IMR-90 (cell line): ENCODE results near the gene LRFN4. TPM values are rescaled to one million over a fixed set of nuclear protein-coding genes. Genes with fewer than 3 reads are reported as not detected.

Experiments used
- ATAC-seq: fragments of 200-7000 bp; cut with Tn5 transposase; 2 replicates; pipeline ENCODE4 v1.9.1; 2020; ENCODE audit warnings: low read depth, mild to moderate bottlenecking, moderate library complexity
- BruUV-seq: library from RNA; stranded (reverse); fragments of 400-500 nt; replicated peaks from 2 replicates; lab custom pipeline; 2021; lab: Mats Ljungman, UMichigan
- CTCF ChIA-PET: fragments of 300-600 bp; formaldehyde crosslinking; extraction: SDS; loops from one replicate; lab custom pipeline; 2021; ENCODE audit warnings: antibody characterized with exemption; lab: Yijun Ruan, JAX
- POLR2A ChIA-PET: fragments of 300-600 bp; sonication (Branson Sonifier 250); formaldehyde crosslinking; loops from one replicate; lab custom pipeline; 2022; ENCODE audit warnings: antibody characterized with exemption; ENCODE audit not compliant: unreplicated experiment; lab: Charles Lee
- DNase-seq: peaks from one replicate; pipeline ENCODE4 v3.0.0; 2013
- H2AFZ ChIP-seq: replicated peaks from 2 replicates; pipeline ENCODE3; 2013; ENCODE audit warnings: low read length, mild to moderate bottlenecking; ENCODE audit not compliant: poor library complexity
- H2AK5ac ChIP-seq: 2 replicates; pipeline ENCODE4 v1.6.1; 2013; ENCODE audit warnings: low read depth, low read length, inconsistent platforms
- H2AK9ac ChIP-seq: replicated peaks from 2 replicates; pipeline ENCODE3; 2013; ENCODE audit warnings: mild to moderate bottlenecking, low read depth, low read length, moderate library complexity; ENCODE audit not compliant: poor library complexity
- H2BK120ac ChIP-seq: 2 replicates; pipeline ENCODE4 v1.6.1; 2013; ENCODE audit warnings: low read depth, low read length, inconsistent platforms
- H2BK15ac ChIP-seq: 3 replicates; pipeline ENCODE4 v1.6.1; 2013; ENCODE audit warnings: low read depth, low read length, inconsistent platforms
- H2BK20ac ChIP-seq: 2 replicates; pipeline ENCODE4 v1.6.1; 2013; ENCODE audit warnings: low read depth, mild to moderate bottlenecking, inconsistent platforms, low read length, moderate library complexity
- H2BK5ac ChIP-seq: 2 replicates; pipeline ENCODE4 v1.6.1; 2013; ENCODE audit warnings: mild to moderate bottlenecking, low read depth, low read length, inconsistent platforms; ENCODE audit not compliant: poor library complexity, severe bottlenecking
- H3K14ac ChIP-seq: replicated peaks from 2 replicates; pipeline ENCODE4 v1.6.1; 2013; ENCODE audit warnings: low read depth, low read length, inconsistent platforms
- H3K18ac ChIP-seq: 2 replicates; pipeline ENCODE4 v1.6.1; 2013; ENCODE audit warnings: low read depth, low read length, control low read depth
- H3K23ac ChIP-seq: 2 replicates; pipeline ENCODE4 v1.6.1; 2013; ENCODE audit warnings: low read depth, low read length, inconsistent platforms
- H3K27ac ChIP-seq: 2 replicates; pipeline ENCODE4 v1.5.1; 2013; ENCODE audit warnings: mild to moderate bottlenecking, control low read depth, low read length; ENCODE audit not compliant: insufficient read depth
- H3K27me3 ChIP-seq: 2 replicates; pipeline ENCODE4 v1.6.1; 2013; ENCODE audit warnings: low read length; ENCODE audit not compliant: control insufficient read depth, insufficient read depth
- H3K36me3 ChIP-seq: 2 replicates; pipeline ENCODE4 v1.6.1; 2013; ENCODE audit warnings: low read length, mixed read lengths; ENCODE audit not compliant: control insufficient read depth, insufficient read depth
- H3K4ac ChIP-seq: 2 replicates; pipeline ENCODE4 v1.6.1; 2013; ENCODE audit warnings: low read depth, low read length, inconsistent platforms
- H3K4me1 ChIP-seq: 2 replicates; pipeline ENCODE4 v1.6.1; 2013; ENCODE audit warnings: low read length, mixed read lengths; ENCODE audit not compliant: control insufficient read depth, insufficient read depth
- H3K4me2 ChIP-seq: 2 replicates; pipeline ENCODE4 v1.6.1; 2013; ENCODE audit warnings: low read depth, mild to moderate bottlenecking, control low read depth, low read length, moderate library complexity
- H3K4me3 ChIP-seq: 2 replicates; pipeline ENCODE4 v1.5.1; 2013; ENCODE audit warnings: low read depth, mild to moderate bottlenecking, control low read depth, low read length, moderate library complexity; ENCODE audit not compliant: insufficient read depth
- H3K56ac ChIP-seq: 2 replicates; pipeline ENCODE4 v1.6.1; 2013; ENCODE audit warnings: low read length, inconsistent platforms; ENCODE audit not compliant: insufficient read depth; ENCODE audit errors: extremely low read depth
- H3K79me1 ChIP-seq, 2 experiments: 2 replicates each; pipeline ENCODE4 v1.6.1; 2013; ENCODE audit warnings: low read length in 2 of 2, inconsistent platforms in 1 of 2, low read depth in 1 of 2
- H3K9ac ChIP-seq: 2 replicates; pipeline ENCODE4 v1.6.1; 2013; ENCODE audit warnings: low read depth, low read length, control low read depth
- H3K9me1 ChIP-seq: 2 replicates; pipeline ENCODE4 v1.6.1; 2013; ENCODE audit warnings: low read length, inconsistent platforms; ENCODE audit not compliant: insufficient read depth
- H3K9me3 ChIP-seq: 2 replicates; pipeline ENCODE4 v1.6.1; 2013; ENCODE audit warnings: low read length; ENCODE audit not compliant: control insufficient read depth, insufficient read depth
- H4K20me1 ChIP-seq: 2 replicates; pipeline ENCODE4 v1.6.1; 2013; ENCODE audit warnings: low read length, inconsistent platforms; ENCODE audit not compliant: insufficient read depth
- H4K5ac ChIP-seq: 2 replicates; pipeline ENCODE4 v1.6.1; 2013; ENCODE audit warnings: mild to moderate bottlenecking, low read depth, low read length, control low read depth
- H4K8ac ChIP-seq, 2 experiments: 2 replicates each; pipeline ENCODE4 v1.6.1; 2013; ENCODE audit warnings: low read depth in 2 of 2, low read length in 2 of 2, control low read depth in 1 of 2, inconsistent platforms in 1 of 2
- H4K91ac ChIP-seq: 2 replicates; pipeline ENCODE4 v1.6.1; 2013; ENCODE audit warnings: low read depth, low read length, inconsistent platforms; ENCODE audit not compliant: insufficient read depth
- BHLHE40 ChIP-seq: fragments of 150-350 bp; IDR thresholded peaks from 2 replicates; pipeline ENCODE4 v1.6.1; 2016; ENCODE audit warnings: mild to moderate bottlenecking, low read depth, low read length
- CEBPB ChIP-seq: IDR thresholded peaks from 2 replicates; pipeline ENCODE4 v1.6.1; 2012; ENCODE audit warnings: low read depth, low read length, improper control_type of control experiment
- CHD1 ChIP-seq: IDR thresholded peaks from 2 replicates; pipeline ENCODE4 v1.6.1; 2012; ENCODE audit warnings: low read depth, low read length, improper control_type of control experiment
- FOS ChIP-seq: fragments of 150-350 bp; IDR thresholded peaks from 2 replicates; pipeline ENCODE4 v1.6.1; 2016; ENCODE audit warnings: low read depth, low read length
- MAFK ChIP-seq: IDR thresholded peaks from 2 replicates; pipeline ENCODE4 v1.6.1; 2012; ENCODE audit warnings: low read depth, low read length, improper control_type of control experiment
- MAZ ChIP-seq: IDR thresholded peaks from 2 replicates; pipeline ENCODE4 v1.6.1; 2012; ENCODE audit warnings: low read depth, mild to moderate bottlenecking, low read length, improper control_type of control experiment, moderate library complexity, borderline replicate concordance
- MXI1 ChIP-seq: IDR thresholded peaks from 2 replicates; pipeline ENCODE4 v1.6.1; 2012; ENCODE audit warnings: low read depth, mild to moderate bottlenecking, low read length, moderate library complexity, borderline replicate concordance
- NFE2L2 ChIP-seq: fragments of 150-350 bp; IDR thresholded peaks from 2 replicates; pipeline ENCODE4 v1.6.1; 2016; ENCODE audit warnings: low read depth, mild to moderate bottlenecking, low read length
- POLR2A ChIP-seq: IDR thresholded peaks from 2 replicates; pipeline ENCODE4 v1.6.1; 2012; ENCODE audit warnings: mild to moderate bottlenecking, low read depth, low read length
- RCOR1 ChIP-seq: IDR thresholded peaks from 2 replicates; pipeline ENCODE4 v1.6.1; 2012; ENCODE audit warnings: mild to moderate bottlenecking, low read length, improper control_type of control experiment; ENCODE audit not compliant: insufficient replicate concordance
- RFX5 ChIP-seq: IDR thresholded peaks from 2 replicates; pipeline ENCODE4 v1.8.0; 2012; ENCODE audit warnings: low read depth, mild to moderate bottlenecking, low read length, moderate library complexity
- SMC3 ChIP-seq: fragments of 150-350 bp; IDR thresholded peaks from 2 replicates; pipeline ENCODE4 v1.6.1; 2016; ENCODE audit warnings: low read depth, mild to moderate bottlenecking, antibody characterized with exemption, low read length, moderate library complexity
- WGBS, 2 experiments: methylation state at CpG; one replicate each; pipeline versions ENCODE4 v1.1.5 to v1.1.7; 2013; ENCODE audit warnings: missing lambda C conversion rate in 2 of 2; ENCODE audit not compliant: insufficient read length in 1 of 2; ENCODE audit errors: extremely low coverage in 2 of 2; 5-methylcytosine and 5-hydroxymethylcytosine counted together
- dilution Hi-C: fragments of 300-500 bp; cut with HindIII; formaldehyde crosslinking; loops from one replicate; pipeline ENCODE4 v1.14.3; 2018; ENCODE audit warnings: low sequenced_read_pairs; ENCODE audit not compliant: unreplicated experiment
- in situ Hi-C: fragments of 300-500 bp; cut with MboI; formaldehyde crosslinking; loops from 3 replicates; pipeline ENCODE4 v1.14.3; 2019; ENCODE audit warnings: low sequenced_read_pairs, inconsistent platforms, mixed read lengths
- intact Hi-C: fragments of 100-400 bp; cut with micrococcal nuclease; formaldehyde crosslinking; loops from 2 replicates; pipeline ENCODE4 v1.10.0; 2022
- polyA plus RNA-seq, 3 experiments: library from polyadenylated mRNA; depleted of rRNA; stranded (reverse); fragments of >200 nt; gene quantifications; 2 replicates each; pipeline ENCODE4 v1.2.3, GENCODE V29; 2012; ENCODE audit warnings: low replicate concordance in 1 of 3
- total RNA-seq: library from RNA; depleted of rRNA; stranded (reverse); fragments of >200 nt; gene quantifications from 2 replicates; pipeline ENCODE4 v1.2.3, GENCODE V29; 2012
- TF ChIP-seq, protein P1 (sequence below): fragments of 150-350 bp; IDR thresholded peaks from 2 replicates; pipeline ENCODE4 v1.6.1; 2016; ENCODE audit warnings: low read depth, mild to moderate bottlenecking, low read length, moderate library complexity, borderline replicate concordance
- TF ChIP-seq, protein P2 (sequence below): fragments of 150-350 bp; IDR thresholded peaks from 2 replicates; pipeline ENCODE4 v1.6.1; 2017; ENCODE audit warnings: mild to moderate bottlenecking, antibody characterized with exemption, low read length, low read depth

LRFN4 gene
- total and polyA plus RNA-seq, 2 of the 4 experiments (the other 2 are of a cell fraction): 6.1 to 18.9 TPM

DNA sequence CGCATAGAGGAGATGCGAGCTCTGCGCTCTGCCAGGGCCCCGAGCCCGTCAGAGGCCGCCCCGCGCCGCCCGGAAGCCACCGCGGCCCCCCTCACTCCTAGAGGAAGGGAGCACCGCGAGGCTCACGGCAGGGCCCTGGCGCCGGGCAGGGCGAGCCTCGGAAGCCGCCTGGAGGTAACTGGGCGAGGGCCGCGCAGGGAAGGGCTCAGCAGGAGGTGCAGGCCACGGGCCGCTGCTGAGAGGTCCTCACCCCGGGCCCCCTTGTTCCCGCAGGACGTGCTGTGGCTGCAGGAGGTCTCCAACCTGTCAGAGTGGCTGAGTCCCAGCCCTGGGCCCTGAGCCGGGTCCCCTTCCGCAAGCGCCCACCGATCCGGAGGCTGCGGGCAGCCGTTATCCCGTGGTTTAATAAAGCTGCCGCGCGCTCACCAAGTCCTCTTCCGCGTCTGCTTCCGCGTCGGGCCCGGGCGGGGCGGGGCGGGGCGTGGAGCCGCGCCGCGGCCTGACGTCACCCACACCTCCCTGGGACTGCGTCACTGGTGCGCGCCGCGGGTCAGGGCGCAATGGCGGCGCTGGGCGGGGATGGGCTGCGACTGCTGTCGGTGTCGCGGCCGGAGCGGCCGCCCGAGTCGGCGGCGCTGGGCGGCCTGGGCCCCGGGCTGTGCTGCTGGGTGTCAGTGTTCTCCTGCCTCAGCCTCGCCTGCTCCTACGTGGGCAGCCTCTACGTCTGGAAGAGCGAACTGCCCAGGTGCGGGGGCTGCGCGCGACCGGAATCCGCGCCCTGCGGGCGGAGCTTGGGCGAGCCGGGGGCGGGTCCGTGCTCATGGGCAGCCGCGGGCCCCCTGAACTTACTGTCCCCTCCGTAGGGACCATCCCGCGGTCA lies 13.7 kb upstream of the LRFN4 start, which contains the start of gene RCE1:
Gene RCE1 (plus strand): TSS at position 546 of the 880 bp plus-strand sequence. CDS start 15 bp downstream, at position 561.
- ChIA-PET CTCF (interaction anchor here (1.1 to 1.4 kb wide), 3 partner anchors 39 to 133 kb away, joined by 3 read pairs; no protein-coding TSS in a partner anchor), POLR2A (no interaction called here)
- H2BK5ac ChIP-seq: peak within 1 kb of the TSS; percentile 89
- peak within 1 kb of the TSS; percentile 95 for H2AK5ac ChIP-seq
- intact Hi-C loops: loop anchor here (5.0 kb wide), 2 partner anchors 129 to 189 kb away; no protein-coding TSS in a partner anchor
- BruUV-seq: no TSS peak
- H2AFZ ChIP-seq: peak within 1 kb of the TSS; percentile 92
- in situ Hi-C loops: no loop called here
- H2BK120ac ChIP-seq: peak within 1 kb of the TSS; percentile 32; the same call in 1 of the 2 replicates
- peaks cover 32% of the 10 kb centered on the region for H3K36me3 ChIP-seq
- H3K56ac ChIP-seq: peak within 1 kb of the TSS; percentile 95
- peak within 1 kb of the TSS; percentile 99 for H3K14ac ChIP-seq
- H3K4me3 ChIP-seq: peak within 1 kb of the TSS; percentile 81
- H3K18ac ChIP-seq: peak within 1 kb of the TSS; percentile 62
- H3K9ac ChIP-seq: peak within 1 kb of the TSS; percentile 96
- peaks cover 17% of the 10 kb centered on the region; the same call in 1 of the 2 replicates for H4K20me1 ChIP-seq
- WGBS, 2 experiments: 0% methylated on average over 58 of the region's 98 CpGs; no CpG with 5 or more reads in 1 of the 2 experiments
- H3K23ac ChIP-seq: peak within 1 kb of the TSS; percentile 74
- peak within 1 kb of the TSS; percentile 90 for H4K91ac ChIP-seq
- H3K79me1 ChIP-seq: peaks cover 36 to 72% of the 10 kb centered on the region in 2 experiments
- H3K4ac ChIP-seq: peak within 1 kb of the TSS; percentile 97
- no peak within 1 kb of the TSS; the same call in 2 of the 3 replicates for H2BK15ac ChIP-seq
- H3K4me1 ChIP-seq: peaks cover 6% of the 10 kb centered on the region
- H2BK20ac ChIP-seq: no peak within 1 kb of the TSS
- H4K8ac ChIP-seq: peak within 1 kb of the TSS; percentile 92 to 97
- H3K4me2 ChIP-seq: peak within 1 kb of the TSS; percentile 88
- peak; percentile 57; the same call in 1 of the 2 replicates for TF ChIP-seq MXI1
- TF ChIP-seq CHD1: peak; percentile 75; the same call in 1 of the 2 replicates
- TF ChIP-seq, protein P1, sequence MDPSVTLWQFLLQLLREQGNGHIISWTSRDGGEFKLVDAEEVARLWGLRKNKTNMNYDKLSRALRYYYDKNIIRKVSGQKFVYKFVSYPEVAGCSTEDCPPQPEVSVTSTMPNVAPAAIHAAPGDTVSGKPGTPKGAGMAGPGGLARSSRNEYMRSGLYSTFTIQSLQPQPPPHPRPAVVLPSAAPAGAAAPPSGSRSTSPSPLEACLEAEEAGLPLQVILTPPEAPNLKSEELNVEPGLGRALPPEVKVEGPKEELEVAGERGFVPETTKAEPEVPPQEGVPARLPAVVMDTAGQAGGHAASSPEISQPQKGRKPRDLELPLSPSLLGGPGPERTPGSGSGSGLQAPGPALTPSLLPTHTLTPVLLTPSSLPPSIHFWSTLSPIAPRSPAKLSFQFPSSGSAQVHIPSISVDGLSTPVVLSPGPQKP: no peak
- TF ChIP-seq SMC3: 0 out of 2 replicates have a peak, but pooled peaks have one; percentile 21
- no peak for TF ChIP-seq NFE2L2
- TF ChIP-seq RCOR1: no peak
- 0 out of 2 replicates have a peak, but pooled peaks have one; percentile 11 for TF ChIP-seq BHLHE40
- no peak for TF ChIP-seq MAFK
- TF ChIP-seq CEBPB: no peak
- TF ChIP-seq MAZ: peak; percentile 95
- TF ChIP-seq POLR2A: peak; percentile 94
- no peak for TF ChIP-seq RFX5
- peak; percentile 26; the same call in 1 of the 2 replicates for TF ChIP-seq FOS
- TF ChIP-seq, protein P2, sequence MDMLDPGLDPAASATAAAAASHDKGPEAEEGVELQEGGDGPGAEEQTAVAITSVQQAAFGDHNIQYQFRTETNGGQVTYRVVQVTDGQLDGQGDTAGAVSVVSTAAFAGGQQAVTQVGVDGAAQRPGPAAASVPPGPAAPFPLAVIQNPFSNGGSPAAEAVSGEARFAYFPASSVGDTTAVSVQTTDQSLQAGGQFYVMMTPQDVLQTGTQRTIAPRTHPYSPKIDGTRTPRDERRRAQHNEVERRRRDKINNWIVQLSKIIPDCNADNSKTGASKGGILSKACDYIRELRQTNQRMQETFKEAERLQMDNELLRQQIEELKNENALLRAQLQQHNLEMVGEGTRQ: peak; percentile 30; the same call in 1 of the 2 replicates
- ATAC-seq (peak; percentile 90), DNase-seq (peak; percentile 85)
- peak within 1 kb of the TSS; percentile 97 for H3K27ac ChIP-seq
- H3K9me1 ChIP-seq: no peaks in the 10 kb centered on the region; the same call in 1 of the 2 replicates
- peak within 1 kb of the TSS; percentile 100 for H2AK9ac ChIP-seq
- H4K5ac ChIP-seq: peak within 1 kb of the TSS; percentile 74
- H3K27me3 ChIP-seq: no peaks in the 10 kb centered on the region
- H3K9me3 ChIP-seq: no peaks in the 10 kb centered on the region
- dilution Hi-C loops: no loop called here
